Measurements from ENCODE around the gene GNAO1.

GNAO1 gene

GRCh38 chr16:56191156-56191815 is at the start of gene GNAO1 (continued):
- TF ChIP-seq KLF17 (tag by site-specific recombination; IDR thresholded peaks at IDR 0.05) (peak; percentile 86), MZF1 (tag by site-specific recombination; IDR thresholded peaks at IDR 0.05; ENCODE audit: borderline replicate concordance) (no peak), PRDM1 (tag by site-specific recombination; IDR thresholded peaks at IDR 0.05) (peak; percentile 76), ZFHX2 (tag by site-specific recombination; conservative IDR thresholded peaks at IDR 0.05) (peak; percentile 82), ZNF2 (tag by site-specific recombination; IDR thresholded peaks at IDR 0.05) (no peak), ZNF18 (tag by site-specific recombination; IDR thresholded peaks at IDR 0.05) (no peak), YY2 (tag by site-specific recombination; IDR thresholded peaks at IDR 0.05) (peak; percentile 35; the same call in 1 of the 2 replicates), ZFP69B (tag by site-specific recombination; IDR thresholded peaks at IDR 0.05) (no peak), ZNF768 (tag by site-specific recombination; IDR thresholded peaks at IDR 0.05) (no peak), ZSCAN16 (tag by site-specific recombination; IDR thresholded peaks at IDR 0.05) (no peak), ZNF629 (tag by site-specific recombination; IDR thresholded peaks at IDR 0.05) (0 out of 2 replicates have a peak, but pooled peaks have one; percentile 21), ZNF16 (tag by site-specific recombination; IDR thresholded peaks at IDR 0.05; ENCODE audit: low read depth) (0 out of 2 replicates have a peak, but pooled peaks have one; percentile 43), ZNF777 (tag by site-specific recombination; IDR thresholded peaks at IDR 0.05; ENCODE audit: borderline replicate concordance) (peak; percentile 99), ZNF837 (tag by site-specific recombination; IDR thresholded peaks at IDR 0.05) (no peak), ZNF76 (tag by site-specific recombination; IDR thresholded peaks at IDR 0.05; ENCODE audit: borderline replicate concordance, low read depth) (peak; percentile 61; the same call in 1 of the 2 replicates), SALL2 (tag by site-specific recombination; IDR thresholded peaks at IDR 0.05; ENCODE audit: borderline replicate concordance) (no peak), RBAK (tag by site-specific recombination; IDR thresholded peaks at IDR 0.05) (no peak), ZNF37A (tag by site-specific recombination; IDR thresholded peaks at IDR 0.05) (no peak), SP3 (tag by site-specific recombination; IDR thresholded peaks at IDR 0.05) (peak; percentile 61), ZNF580 (tag by site-specific recombination; IDR thresholded peaks at IDR 0.05) (0 out of 2 replicates have a peak, but pooled peaks have one; percentile 29), ZNF529 (tag by site-specific recombination; IDR thresholded peaks at IDR 0.05; ENCODE audit: insufficient replicate concordance) (no peak), ZXDB (tag by site-specific recombination; IDR thresholded peaks at IDR 0.05) (peak; percentile 35; the same call in 1 of the 2 replicates), KLF8 (tag by site-specific recombination; IDR thresholded peaks at IDR 0.05) (peak; percentile 66; the same call in 1 of the 2 replicates), IKZF3 (tag by site-specific recombination; IDR thresholded peaks at IDR 0.05) (peak; percentile 49; the same call in 1 of the 2 replicates), ZNF19 (tag by site-specific recombination; IDR thresholded peaks at IDR 0.05; ENCODE audit: low read depth) (no peak), ZNF610 (tag by site-specific recombination; IDR thresholded peaks at IDR 0.05; ENCODE audit: borderline replicate concordance) (0 out of 2 replicates have a peak, but pooled peaks have one; percentile 49), SP7 (tag by site-specific recombination; IDR thresholded peaks at IDR 0.05) (peak; percentile 63), FEZF1 (tag by site-specific recombination; IDR thresholded peaks at IDR 0.05) (0 out of 2 replicates have a peak, but pooled peaks have one; percentile 24), ZNF324 (tag by site-specific recombination; IDR thresholded peaks at IDR 0.05) (no peak), GLIS1 (tag by site-specific recombination; IDR thresholded peaks at IDR 0.05) (peak; percentile 30; the same call in 1 of the 2 replicates)
- TF ChIP-seq, protein P1, sequence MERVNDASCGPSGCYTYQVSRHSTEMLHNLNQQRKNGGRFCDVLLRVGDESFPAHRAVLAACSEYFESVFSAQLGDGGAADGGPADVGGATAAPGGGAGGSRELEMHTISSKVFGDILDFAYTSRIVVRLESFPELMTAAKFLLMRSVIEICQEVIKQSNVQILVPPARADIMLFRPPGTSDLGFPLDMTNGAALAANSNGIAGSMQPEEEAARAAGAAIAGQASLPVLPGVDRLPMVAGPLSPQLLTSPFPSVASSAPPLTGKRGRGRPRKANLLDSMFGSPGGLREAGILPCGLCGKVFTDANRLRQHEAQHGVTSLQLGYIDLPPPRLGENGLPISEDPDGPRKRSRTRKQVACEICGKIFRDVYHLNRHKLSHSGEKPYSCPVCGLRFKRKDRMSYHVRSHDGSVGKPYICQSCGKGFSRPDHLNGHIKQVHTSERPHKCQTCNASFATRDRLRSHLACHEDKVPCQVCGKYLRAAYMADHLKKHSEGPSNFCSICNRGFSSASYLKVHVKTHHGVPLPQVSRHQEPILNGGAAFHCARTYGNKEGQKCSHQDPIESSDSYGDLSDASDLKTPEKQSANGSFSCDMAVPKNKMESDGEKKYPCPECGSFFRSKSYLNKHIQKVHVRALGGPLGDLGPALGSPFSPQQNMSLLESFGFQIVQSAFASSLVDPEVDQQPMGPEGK (tag by site-specific recombination; IDR thresholded peaks at IDR 0.05), result peak; percentile 73
- TF ChIP-seq, protein P2, sequence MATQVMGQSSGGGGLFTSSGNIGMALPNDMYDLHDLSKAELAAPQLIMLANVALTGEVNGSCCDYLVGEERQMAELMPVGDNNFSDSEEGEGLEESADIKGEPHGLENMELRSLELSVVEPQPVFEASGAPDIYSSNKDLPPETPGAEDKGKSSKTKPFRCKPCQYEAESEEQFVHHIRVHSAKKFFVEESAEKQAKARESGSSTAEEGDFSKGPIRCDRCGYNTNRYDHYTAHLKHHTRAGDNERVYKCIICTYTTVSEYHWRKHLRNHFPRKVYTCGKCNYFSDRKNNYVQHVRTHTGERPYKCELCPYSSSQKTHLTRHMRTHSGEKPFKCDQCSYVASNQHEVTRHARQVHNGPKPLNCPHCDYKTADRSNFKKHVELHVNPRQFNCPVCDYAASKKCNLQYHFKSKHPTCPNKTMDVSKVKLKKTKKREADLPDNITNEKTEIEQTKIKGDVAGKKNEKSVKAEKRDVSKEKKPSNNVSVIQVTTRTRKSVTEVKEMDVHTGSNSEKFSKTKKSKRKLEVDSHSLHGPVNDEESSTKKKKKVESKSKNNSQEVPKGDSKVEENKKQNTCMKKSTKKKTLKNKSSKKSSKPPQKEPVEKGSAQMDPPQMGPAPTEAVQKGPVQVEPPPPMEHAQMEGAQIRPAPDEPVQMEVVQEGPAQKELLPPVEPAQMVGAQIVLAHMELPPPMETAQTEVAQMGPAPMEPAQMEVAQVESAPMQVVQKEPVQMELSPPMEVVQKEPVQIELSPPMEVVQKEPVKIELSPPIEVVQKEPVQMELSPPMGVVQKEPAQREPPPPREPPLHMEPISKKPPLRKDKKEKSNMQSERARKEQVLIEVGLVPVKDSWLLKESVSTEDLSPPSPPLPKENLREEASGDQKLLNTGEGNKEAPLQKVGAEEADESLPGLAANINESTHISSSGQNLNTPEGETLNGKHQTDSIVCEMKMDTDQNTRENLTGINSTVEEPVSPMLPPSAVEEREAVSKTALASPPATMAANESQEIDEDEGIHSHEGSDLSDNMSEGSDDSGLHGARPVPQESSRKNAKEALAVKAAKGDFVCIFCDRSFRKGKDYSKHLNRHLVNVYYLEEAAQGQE (tag by site-specific recombination; IDR thresholded peaks at IDR 0.05), result peak; percentile 51

Measured in HEK293 (cell line).